Left lung (tissue), 10 donors: ENCODE measurements around the gene GRAP2. TPM values are rescaled to one million over a fixed set of nuclear protein-coding genes. Genes with fewer than 3 reads are reported as not detected.

Experiments used
- ATAC-seq: fragments of 200-7000 bp; cut with Tn5 transposase; one replicate; pipeline ENCODE4 v1.9.1; 2020; ENCODE audit warnings: moderate library complexity
- DNase-seq, 4 donors: peaks; one replicate each; pipeline ENCODE4 v3.0.0-alpha.2; 2013 to 2020
- H3K27ac ChIP-seq, 2 donors: fragments of 200-600 bp; sonication (generic) in 1 of 2; one replicate each; pipeline versions ENCODE4 v1.5.0 to v1.8.0; 2020 to 2021
- H3K27me3 ChIP-seq, 2 donors: fragments of 200-600 bp; sonication (generic) in 1 of 2; one replicate each; pipeline versions ENCODE4 v1.5.0 to v1.8.0; 2020 to 2021
- H3K36me3 ChIP-seq, 2 donors: fragments of 200-600 bp; sonication (generic) in 1 of 2; one replicate each; pipeline versions ENCODE4 v1.5.0 to v1.8.0; 2020 to 2021
- H3K4me1 ChIP-seq, 2 donors: fragments of 200-600 bp; one replicate each; pipeline ENCODE4 v1.8.0; 2021
- H3K4me3 ChIP-seq, 2 donors: fragments of 200-600 bp; sonication (generic) in 1 of 2; one replicate each; pipeline versions ENCODE4 v1.5.0 to v1.8.0; 2020 to 2021; ENCODE audit warnings: mild to moderate bottlenecking in 1 of 2
- H3K9me3 ChIP-seq, 2 donors: fragments of 200-600 bp; sonication (generic) in 1 of 2; one replicate each; pipeline versions ENCODE4 v1.5.0 to v1.8.0; 2020 to 2021
- intact Hi-C, 2 donors: fragments of 100-400 bp; cut with DNase I; formaldehyde crosslinking; loops; one replicate each; pipeline versions ENCODE4 v1.11.2 to v1.14.2; 2022
- polyA plus RNA-seq, 6 donors: library from polyadenylated mRNA; unstranded; fragments of 120-200 nt; gene quantifications; one replicate each; pipeline ENCODE4 v1.2.1, GENCODE V29; 2013; ENCODE audit not compliant: insufficient read length in 6 of 6
- total RNA-seq, 2 donors: library from RNA; stranded (reverse); fragmentation: NEBNext Ultra II Directional; extraction: Animal tissue kit (Norgen Biotek cat#: 25700); gene quantifications; one replicate each; pipeline ENCODE4 v1.2.1, GENCODE V29; 2021
- TF ChIP-seq, protein P1 (sequence below), 2 donors: fragments of 200-600 bp; sonication (generic) in 1 of 2; IDR thresholded peaks; one replicate each; pipeline versions ENCODE4 v1.5.0 to v1.8.0; 2021; ENCODE audit warnings: antibody characterized with exemption in 2 of 2
- donor health status: DM: no; HTN: yes; CAD: no.
- donor health status: DM: no; HTN: no; CAD: no.

The GRAP2 gene
- total and polyA plus RNA-seq, 8 donors = 1.5 to 3.4 (median 2.1) TPM

DNA sequence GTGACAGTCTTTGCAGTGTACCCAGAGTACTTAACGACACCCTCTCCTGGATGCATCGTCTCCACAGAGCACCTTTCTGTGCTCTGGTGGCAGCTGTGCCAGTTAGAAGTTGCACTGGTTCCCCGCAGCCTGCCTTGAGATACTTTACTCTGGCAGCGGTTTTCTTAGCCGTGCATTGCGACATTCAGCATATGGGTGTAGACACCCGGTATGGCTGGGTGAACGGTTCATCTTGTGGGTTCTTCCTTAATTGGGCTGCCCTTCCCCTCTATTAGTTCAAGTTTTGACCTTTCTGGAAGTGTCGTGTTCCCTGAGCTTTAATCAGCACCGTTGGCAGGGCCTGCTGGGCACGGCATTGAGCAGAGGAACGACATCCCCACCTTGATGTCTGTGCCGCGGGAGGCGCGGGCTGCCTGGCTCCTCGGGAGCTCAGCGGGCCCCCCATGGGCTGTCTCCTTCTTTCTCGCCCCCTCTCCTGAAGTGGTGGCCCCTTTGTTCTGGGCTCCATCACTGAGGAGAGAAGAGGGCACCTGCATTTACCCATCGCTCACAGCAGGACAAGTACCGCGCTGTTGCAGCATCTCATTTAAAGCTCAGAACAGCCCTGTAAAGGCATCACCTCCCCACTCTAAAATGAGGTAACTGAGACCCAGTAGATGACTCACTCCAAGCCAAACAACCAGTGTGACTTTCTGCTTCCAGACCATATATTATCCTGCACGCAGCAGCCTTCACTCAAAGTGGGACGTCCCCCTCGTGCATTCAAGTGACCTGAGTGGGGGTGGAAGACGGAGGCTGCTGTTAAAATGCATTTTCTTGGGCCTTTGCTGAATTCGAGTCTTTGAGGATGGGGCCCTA, 107.2 kb downstream of the GRAP2 start:
- TF ChIP-seq, protein P1, sequence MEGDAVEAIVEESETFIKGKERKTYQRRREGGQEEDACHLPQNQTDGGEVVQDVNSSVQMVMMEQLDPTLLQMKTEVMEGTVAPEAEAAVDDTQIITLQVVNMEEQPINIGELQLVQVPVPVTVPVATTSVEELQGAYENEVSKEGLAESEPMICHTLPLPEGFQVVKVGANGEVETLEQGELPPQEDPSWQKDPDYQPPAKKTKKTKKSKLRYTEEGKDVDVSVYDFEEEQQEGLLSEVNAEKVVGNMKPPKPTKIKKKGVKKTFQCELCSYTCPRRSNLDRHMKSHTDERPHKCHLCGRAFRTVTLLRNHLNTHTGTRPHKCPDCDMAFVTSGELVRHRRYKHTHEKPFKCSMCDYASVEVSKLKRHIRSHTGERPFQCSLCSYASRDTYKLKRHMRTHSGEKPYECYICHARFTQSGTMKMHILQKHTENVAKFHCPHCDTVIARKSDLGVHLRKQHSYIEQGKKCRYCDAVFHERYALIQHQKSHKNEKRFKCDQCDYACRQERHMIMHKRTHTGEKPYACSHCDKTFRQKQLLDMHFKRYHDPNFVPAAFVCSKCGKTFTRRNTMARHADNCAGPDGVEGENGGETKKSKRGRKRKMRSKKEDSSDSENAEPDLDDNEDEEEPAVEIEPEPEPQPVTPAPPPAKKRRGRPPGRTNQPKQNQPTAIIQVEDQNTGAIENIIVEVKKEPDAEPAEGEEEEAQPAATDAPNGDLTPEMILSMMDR (IDR thresholded peaks at IDR 0.05) = no peak
- Histone ChIP-seq H3K36me3 (no peaks in the 10 kb centered on the region), H3K4me1 (peaks cover 0 to 27% of the 10 kb centered on the region in 2 donors), H3K27ac (peak overlapping the region in 1 of 2 donors; percentile 65), H3K9me3 (no peaks in the 10 kb centered on the region), H3K27me3 (peaks cover 11 to 52% of the 10 kb centered on the region in 2 donors), H3K4me3 (no peak overlapping the region)
- intact Hi-C loops = no loop called here
- peak; percentile 30 for ATAC-seq
- no peak for DNase-seq

DNA sequence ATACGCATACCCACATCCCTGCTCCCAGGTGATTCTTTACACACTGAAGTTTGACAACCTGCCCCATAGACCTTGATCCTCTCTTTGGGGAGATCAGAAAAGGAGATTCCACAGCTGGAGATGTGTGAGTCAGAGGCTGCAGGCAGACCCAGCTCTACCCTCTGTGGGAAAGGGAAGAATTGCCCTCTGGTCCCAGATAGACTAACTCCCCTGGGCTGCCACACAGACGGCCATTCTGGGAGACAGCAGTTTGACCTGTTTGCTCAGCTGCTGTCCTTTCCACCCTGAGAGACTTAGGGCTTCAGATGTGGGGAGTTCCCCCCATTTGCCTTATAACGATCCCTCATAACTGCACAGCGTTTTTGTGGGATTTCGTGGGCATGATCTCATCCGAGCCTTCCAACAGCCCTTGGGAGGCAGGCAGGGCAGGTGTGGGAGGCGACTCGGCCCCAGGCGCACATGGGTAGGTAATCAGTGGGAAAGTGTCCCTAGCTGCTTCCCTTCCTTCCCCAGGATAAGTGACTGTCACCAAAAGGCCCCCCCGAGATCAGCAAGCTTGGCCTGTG, 107.9 kb downstream of the GRAP2 start:
- Histone ChIP-seq H3K27ac (no peak overlapping the region), H3K4me1 (peaks cover 0 to 27% of the 10 kb centered on the region in 2 donors), H3K27me3 (peaks cover 11 to 52% of the 10 kb centered on the region in 2 donors), H3K9me3 (no peaks in the 10 kb centered on the region), H3K4me3 (no peak overlapping the region), H3K36me3 (no peaks in the 10 kb centered on the region)
- TF ChIP-seq, protein P1 (IDR thresholded peaks at IDR 0.05) = no peak
- DNase-seq = no peak
- ATAC-seq = no peak
- intact Hi-C loops = no loop called here

DNA sequence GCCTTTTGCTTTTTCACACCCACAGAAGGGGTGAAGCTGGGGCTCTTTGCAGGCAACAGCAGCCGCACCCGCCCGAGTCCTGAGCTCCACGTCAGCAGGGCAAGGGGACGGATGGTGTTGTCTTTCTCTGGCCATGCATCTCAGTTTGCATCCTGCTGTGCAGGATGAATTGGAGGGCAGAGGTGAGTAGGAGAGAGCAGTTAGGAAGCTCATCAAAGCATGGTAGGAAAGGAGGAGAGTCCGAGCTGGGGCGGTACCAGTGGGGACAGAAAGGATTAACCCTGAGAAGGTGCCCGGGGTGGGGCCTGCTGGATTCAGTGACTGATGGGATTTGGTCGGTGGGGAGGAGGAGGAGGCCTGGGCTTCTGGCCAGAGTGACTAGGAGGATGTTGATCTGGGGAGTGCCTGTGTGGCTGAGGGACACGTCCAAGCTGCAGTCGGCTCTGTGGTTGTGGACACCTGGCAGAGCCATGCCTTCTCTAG, 108.4 kb downstream of the GRAP2 start:
- no peak for DNase-seq
- Histone ChIP-seq H3K4me1 (peaks cover 0 to 27% of the 10 kb centered on the region in 2 donors), H3K27me3 (peaks cover 11 to 52% of the 10 kb centered on the region in 2 donors), H3K36me3 (no peaks in the 10 kb centered on the region), H3K9me3 (no peaks in the 10 kb centered on the region), H3K27ac (no peak overlapping the region), H3K4me3 (no peak overlapping the region)
- intact Hi-C loops = no loop called here
- ATAC-seq = no peak
- TF ChIP-seq, protein P1 (IDR thresholded peaks at IDR 0.05) = no peak

DNA sequence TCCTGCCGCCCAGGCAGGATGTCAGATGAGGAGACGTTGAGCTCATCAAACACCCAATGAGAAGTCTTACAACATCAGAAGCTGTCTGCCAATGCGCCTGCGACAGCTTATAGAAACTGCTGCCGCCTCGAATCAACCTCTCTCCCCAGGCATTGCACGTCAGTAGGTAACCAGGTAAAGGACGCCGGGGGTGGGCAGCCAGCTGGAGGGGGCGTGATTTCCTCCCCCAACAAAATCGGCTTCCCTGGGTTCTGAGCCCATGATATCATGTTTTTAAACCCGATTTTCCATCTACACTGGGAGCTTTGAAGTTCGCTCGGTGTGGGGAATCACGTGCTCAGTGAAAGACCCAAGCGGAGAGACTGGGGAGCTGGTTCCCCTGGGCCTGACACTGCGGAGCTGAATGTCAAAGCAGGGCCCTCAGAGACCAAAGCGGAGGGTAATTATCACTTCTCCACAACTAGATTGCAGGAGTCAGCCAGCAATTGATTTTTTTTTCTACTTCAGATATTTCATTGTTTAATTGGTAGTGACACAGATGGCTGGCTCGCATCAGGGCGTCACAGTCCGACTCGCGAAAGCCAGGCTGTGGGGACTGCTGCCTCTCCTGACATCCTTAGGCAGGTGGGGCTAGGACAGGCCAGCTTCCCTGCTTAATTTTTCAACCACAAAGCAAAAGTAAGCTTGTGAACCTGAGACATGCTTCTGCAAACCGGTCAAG, 109.2 kb downstream of the GRAP2 start:
- DNase-seq = no peak
- TF ChIP-seq, protein P1 (IDR thresholded peaks at IDR 0.05) = no peak
- intact Hi-C loops = no loop called here
- ATAC-seq = no peak
- Histone ChIP-seq H3K27me3 (peaks cover 11 to 52% of the 10 kb centered on the region in 2 donors), H3K36me3 (no peaks in the 10 kb centered on the region), H3K4me1 (peaks cover 0 to 27% of the 10 kb centered on the region in 2 donors), H3K9me3 (no peaks in the 10 kb centered on the region), H3K4me3 (no peak overlapping the region), H3K27ac (no peak overlapping the region)
